ENCODE data around the gene PDE4D.

GRCh38 chr5:59317023-59317773 lies 576.3 kb downstream of the PDE4D start:
- TF ChIP-seq, protein P1, sequence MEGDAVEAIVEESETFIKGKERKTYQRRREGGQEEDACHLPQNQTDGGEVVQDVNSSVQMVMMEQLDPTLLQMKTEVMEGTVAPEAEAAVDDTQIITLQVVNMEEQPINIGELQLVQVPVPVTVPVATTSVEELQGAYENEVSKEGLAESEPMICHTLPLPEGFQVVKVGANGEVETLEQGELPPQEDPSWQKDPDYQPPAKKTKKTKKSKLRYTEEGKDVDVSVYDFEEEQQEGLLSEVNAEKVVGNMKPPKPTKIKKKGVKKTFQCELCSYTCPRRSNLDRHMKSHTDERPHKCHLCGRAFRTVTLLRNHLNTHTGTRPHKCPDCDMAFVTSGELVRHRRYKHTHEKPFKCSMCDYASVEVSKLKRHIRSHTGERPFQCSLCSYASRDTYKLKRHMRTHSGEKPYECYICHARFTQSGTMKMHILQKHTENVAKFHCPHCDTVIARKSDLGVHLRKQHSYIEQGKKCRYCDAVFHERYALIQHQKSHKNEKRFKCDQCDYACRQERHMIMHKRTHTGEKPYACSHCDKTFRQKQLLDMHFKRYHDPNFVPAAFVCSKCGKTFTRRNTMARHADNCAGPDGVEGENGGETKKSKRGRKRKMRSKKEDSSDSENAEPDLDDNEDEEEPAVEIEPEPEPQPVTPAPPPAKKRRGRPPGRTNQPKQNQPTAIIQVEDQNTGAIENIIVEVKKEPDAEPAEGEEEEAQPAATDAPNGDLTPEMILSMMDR (IDR thresholded peaks at IDR 0.05; ENCODE audit: low read length), result no peak
- TF ChIP-seq EZH2 (optimal IDR thresholded peaks at IDR 0.05; ENCODE audit: low read depth, low read length) (no peak), EZH2phosphoT487 (IDR thresholded peaks at IDR 0.05; ENCODE audit: low read length) (no peak)

Measured in MM.1S (cell line).